ENCODE measurements around the gene LRCH2.

LRCH2 gene

DNA sequence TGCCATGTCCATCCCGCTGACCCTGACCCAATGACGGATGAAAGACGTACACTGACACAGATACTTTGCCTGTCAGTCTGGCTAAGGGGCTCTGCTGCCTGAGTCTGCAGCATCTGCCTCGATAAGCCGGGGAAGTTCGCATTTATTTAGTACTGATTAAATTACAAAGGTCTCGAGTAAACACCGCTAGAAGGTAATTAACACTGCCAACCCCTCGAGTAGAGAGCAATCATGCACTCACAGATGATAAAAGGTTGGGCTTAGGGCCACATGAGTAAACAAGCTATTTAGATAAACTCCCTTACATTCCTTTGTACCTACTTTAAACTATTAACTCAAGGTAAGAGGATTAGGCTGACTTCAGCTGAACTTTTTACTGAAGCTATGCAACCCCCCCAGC is 60.7 kb downstream of the LRCH2 start:
- DNase-seq (ENCODE audit: extremely low spot score) = no peak
- TF ChIP-seq, protein P1, sequence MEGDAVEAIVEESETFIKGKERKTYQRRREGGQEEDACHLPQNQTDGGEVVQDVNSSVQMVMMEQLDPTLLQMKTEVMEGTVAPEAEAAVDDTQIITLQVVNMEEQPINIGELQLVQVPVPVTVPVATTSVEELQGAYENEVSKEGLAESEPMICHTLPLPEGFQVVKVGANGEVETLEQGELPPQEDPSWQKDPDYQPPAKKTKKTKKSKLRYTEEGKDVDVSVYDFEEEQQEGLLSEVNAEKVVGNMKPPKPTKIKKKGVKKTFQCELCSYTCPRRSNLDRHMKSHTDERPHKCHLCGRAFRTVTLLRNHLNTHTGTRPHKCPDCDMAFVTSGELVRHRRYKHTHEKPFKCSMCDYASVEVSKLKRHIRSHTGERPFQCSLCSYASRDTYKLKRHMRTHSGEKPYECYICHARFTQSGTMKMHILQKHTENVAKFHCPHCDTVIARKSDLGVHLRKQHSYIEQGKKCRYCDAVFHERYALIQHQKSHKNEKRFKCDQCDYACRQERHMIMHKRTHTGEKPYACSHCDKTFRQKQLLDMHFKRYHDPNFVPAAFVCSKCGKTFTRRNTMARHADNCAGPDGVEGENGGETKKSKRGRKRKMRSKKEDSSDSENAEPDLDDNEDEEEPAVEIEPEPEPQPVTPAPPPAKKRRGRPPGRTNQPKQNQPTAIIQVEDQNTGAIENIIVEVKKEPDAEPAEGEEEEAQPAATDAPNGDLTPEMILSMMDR (IDR thresholded peaks at IDR 0.05; ENCODE audit: control extremely low read depth, extremely low read depth, low read depth, missing control alignments) = no peak
- CTCF ChIA-PET = no interaction called here
- POLR2A ChIA-PET = no interaction called here

DNA sequence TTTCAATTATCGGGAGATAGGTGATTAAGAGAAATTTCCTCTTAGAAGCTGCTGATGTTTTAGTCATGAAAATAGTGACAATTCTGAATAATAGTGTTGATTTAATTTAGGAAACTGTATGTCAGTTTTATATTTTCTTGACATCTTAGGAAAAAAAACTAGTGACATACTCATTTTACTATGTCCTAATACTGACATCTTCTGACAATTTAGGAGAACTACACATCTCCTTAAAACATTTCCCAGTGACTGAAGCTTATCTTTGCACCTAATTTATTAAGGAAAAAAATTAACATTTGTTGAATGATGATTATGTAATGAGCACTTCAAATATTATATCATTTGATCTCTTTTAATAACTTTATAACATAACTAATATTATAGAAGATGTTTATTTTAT is 86.7 kb downstream of the LRCH2 start:
- DNase-seq (ENCODE audit: extremely low spot score) = peak; percentile 3
- TF ChIP-seq, protein P1 (IDR thresholded peaks at IDR 0.05; ENCODE audit: control extremely low read depth, extremely low read depth, low read depth, missing control alignments) = peak; percentile 15
- CTCF ChIA-PET = interaction anchor here (0.9 kb wide), 1 partner anchor 802 kb away, joined by 3 read pairs; no protein-coding TSS in a partner anchor
- POLR2A ChIA-PET = no interaction called here

DNA sequence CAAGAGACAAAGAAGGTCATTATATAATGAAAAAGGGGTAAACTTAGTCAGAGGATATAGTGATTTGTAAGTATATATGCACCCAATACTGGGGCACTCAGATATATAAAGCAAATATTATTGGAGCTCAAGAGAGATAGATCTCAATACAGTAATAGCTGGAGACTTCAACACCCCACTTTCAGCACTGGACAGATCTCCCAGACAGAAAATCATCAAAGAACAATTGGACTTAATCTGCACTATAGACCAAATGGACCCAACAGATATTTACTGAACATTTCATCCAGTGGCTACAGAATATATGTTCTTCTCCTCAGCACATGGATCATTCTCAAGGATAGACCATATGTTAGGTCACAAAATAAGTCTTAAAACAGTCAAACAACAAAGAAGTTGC is 91.8 kb downstream of the LRCH2 start:
- CTCF ChIA-PET = no interaction called here

DNA sequence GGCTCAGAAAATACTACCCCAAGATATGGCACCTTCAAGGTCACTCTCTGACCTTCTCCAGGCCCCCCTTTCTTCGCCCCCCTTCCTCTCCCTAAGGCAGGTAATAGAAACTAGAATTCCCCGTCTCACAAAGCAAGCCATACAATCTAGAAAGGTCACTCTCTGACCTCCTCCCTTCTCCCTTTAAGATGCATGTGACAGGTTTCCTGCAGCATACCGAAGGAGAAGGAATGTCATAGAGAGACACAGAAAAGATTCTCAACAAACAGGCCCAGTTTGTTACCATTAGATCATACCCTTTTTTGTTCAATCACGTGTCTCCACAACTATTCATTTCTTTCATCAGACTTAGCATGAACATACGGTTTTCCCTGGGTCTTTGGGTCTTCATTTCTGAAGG is 95.9 kb downstream of the LRCH2 start:
- DNase-seq (ENCODE audit: extremely low spot score) = no peak
- ChIA-PET POLR2A (no interaction called here), CTCF (no interaction called here)
- TF ChIP-seq, protein P1 (IDR thresholded peaks at IDR 0.05; ENCODE audit: control extremely low read depth, extremely low read depth, low read depth, missing control alignments) = no peak

More for the DNA sequence above, 91.8 kb downstream of the LRCH2 start:
- POLR2A ChIA-PET = no interaction called here
- DNase-seq (ENCODE audit: extremely low spot score) = no peak
- TF ChIP-seq, protein P1 (IDR thresholded peaks at IDR 0.05; ENCODE audit: control extremely low read depth, extremely low read depth, low read depth, missing control alignments) = no peak

DNA sequence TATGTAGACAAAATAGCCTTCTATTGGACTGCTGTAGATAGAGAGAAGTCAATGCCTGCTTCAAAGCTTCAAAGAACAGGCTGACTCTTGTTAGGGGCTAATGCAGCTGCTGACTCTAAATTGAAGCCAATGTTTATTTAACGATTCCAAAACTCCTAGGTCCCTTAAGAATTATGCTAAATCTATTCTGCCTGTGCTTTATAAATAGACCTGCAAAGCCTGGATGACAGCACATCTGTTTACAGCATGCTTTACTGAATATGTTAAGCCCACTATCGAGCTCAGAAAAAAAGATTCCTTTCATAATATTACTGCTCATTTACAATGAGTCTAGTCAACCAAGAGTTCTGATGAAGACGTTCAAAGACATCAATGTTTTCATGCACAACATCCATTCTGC is 99.5 kb downstream of the LRCH2 start:
- ChIA-PET POLR2A (no interaction called here), CTCF (no interaction called here)
- no peak for DNase-seq (ENCODE audit: extremely low spot score)

DNA sequence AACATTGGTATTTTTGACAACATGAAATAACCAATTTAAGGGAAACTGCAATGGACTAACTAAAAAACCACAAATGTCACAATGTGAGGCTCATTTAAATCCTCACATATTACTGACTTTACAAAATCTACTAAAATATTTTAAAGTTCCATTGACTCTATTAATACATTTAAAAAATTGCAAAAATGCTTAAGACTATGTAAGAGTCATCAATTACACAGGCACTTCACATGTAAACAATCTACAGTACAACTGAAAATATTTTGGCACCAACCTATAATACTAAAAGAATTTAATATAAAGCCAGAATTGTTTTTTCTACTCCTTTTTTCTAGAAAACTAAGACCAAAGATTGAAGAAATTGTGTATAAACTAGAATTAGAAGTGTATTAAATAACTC is 121.5 kb downstream of the LRCH2 start:
- TF ChIP-seq, protein P1 (IDR thresholded peaks at IDR 0.05; ENCODE audit: control extremely low read depth, extremely low read depth, low read depth, missing control alignments) = no peak
- CTCF ChIA-PET = no interaction called here
- POLR2A ChIA-PET = no interaction called here
- DNase-seq (ENCODE audit: extremely low spot score) = no peak

More for the DNA sequence above, 99.5 kb downstream of the LRCH2 start:
- TF ChIP-seq, protein P1 (IDR thresholded peaks at IDR 0.05; ENCODE audit: control extremely low read depth, extremely low read depth, low read depth, missing control alignments) = no peak

DNA sequence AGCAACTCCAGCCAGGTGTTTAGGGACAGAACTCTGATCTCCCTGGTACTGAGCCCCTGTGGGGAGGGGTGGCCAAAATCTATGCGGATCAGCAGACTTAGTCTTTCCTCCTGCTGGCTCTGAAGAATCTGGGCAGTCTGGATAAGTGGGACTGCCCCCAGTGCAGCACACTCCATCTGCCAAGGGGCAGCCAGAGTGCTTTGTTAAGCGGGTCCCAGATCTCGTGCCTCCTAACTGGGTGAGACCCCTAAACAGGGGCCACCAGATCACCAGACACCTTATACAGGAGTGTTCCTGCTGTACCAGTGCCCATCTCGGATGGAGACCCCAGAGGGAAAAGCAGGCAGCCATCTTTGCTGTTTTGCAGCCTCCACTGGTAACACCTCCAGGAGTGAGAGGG is 135.0 kb downstream of the LRCH2 start:
- ChIA-PET CTCF (no interaction called here), POLR2A (no interaction called here)
- TF ChIP-seq, protein P1 (IDR thresholded peaks at IDR 0.05; ENCODE audit: control extremely low read depth, extremely low read depth, low read depth, missing control alignments) = no peak
- DNase-seq (ENCODE audit: extremely low spot score) = no peak

Measured in GM10248 (cell line).